K562 (cell line): ENCODE results near the gene RNF115. TPM values are rescaled to one million over a fixed set of nuclear protein-coding genes. Genes with fewer than 3 reads are reported as not detected.
A peak's percentile ranks its signal among the peaks of the same experiment; 100 is the strongest.

Experiments
- ATAC-seq: fragments of 200-7000 bp; cut with Tn5 transposase; 3 replicates; pipeline ENCODE4 v1.9.1; 2020; ENCODE audit warnings: moderate library complexity
- BruUV-seq: library from RNA; stranded (reverse); fragments of 400-500 nt; replicated peaks from 2 replicates; lab custom pipeline; 2021; lab: Mats Ljungman, UMichigan
- CTCF ChIA-PET: fragments of 300-600 bp; formaldehyde crosslinking; extraction: SDS; loops from one replicate; lab custom pipeline; 2021; ENCODE audit warnings: low intra/inter-chr PET ratio; lab: Yijun Ruan, JAX
- POLR2A ChIA-PET: fragments of 300-600, 350-650 bp; sonication (Branson Sonifier 250); formaldehyde crosslinking; extraction: SDS; loops from one replicate; lab custom pipeline; 2021; ENCODE audit warnings: antibody characterized with exemption, inconsistent platforms; lab: Yijun Ruan, JAX
- DNase-seq, 4 experiments: peaks; one replicate each; pipeline versions ENCODE4 v3.0.0 to v3.0.0-alpha.2; 2011 to 2018; ENCODE audit warnings: low spot score in 3 of 4, mixed read lengths in 3 of 4; ENCODE audit errors: extremely low read depth in 1 of 4
- FAIRE-seq: peaks from 2 replicates; lab custom pipeline; 2011; peaks lifted over from hg19 to GRCh38; lab: Jason Lieb, UNC
- H2AFZ ChIP-seq: 2 replicates; pipeline ENCODE4 v1.6.0; 2011; ENCODE audit warnings: low read depth, low read length, control low read depth, inconsistent platforms
- H3K27ac ChIP-seq: fragments of 200-600 bp; 3 replicates; pipeline ENCODE4 v1.8.0; 2011; ENCODE audit warnings: low read depth, mild to moderate bottlenecking, control low read depth, inconsistent platforms, low read length, moderate library complexity, mixed read lengths; ENCODE audit errors: extremely low read depth
- H3K27me3 ChIP-seq, 2 experiments: fragments of 300-600 bp in 1 of 2; 2 replicates in 1 of 2; 3 replicates in 1 of 2; pipeline versions ENCODE4 v1.6.0 to v1.8.0; 2011; ENCODE audit warnings: inconsistent platforms in 2 of 2, low read length in 2 of 2, mild to moderate bottlenecking in 1 of 2, mixed read lengths in 1 of 2, moderate library complexity in 1 of 2; ENCODE audit not compliant: control insufficient read depth in 2 of 2, insufficient read depth in 2 of 2
- H3K36me3 ChIP-seq: fragments of 300-600 bp; 3 replicates; pipeline ENCODE4 v1.8.0; 2011; ENCODE audit warnings: mild to moderate bottlenecking, low read length, inconsistent platforms; ENCODE audit not compliant: control insufficient read depth, insufficient read depth
- H3K4me1 ChIP-seq, 2 experiments: fragments of 200-600 bp in 1 of 2; replicated peaks in 1 of 2; 2 replicates in 1 of 2; 3 replicates in 1 of 2; pipeline versions ENCODE4 v1.5.1 to v1.8.0; 2011; ENCODE audit warnings: inconsistent platforms in 2 of 2, low read length in 2 of 2, mild to moderate bottlenecking in 1 of 2, mixed read lengths in 1 of 2, moderate library complexity in 1 of 2; ENCODE audit not compliant: control insufficient read depth in 2 of 2, insufficient read depth in 2 of 2
- H3K4me2 ChIP-seq: 2 replicates; pipeline ENCODE4 v1.6.1; 2011; ENCODE audit warnings: low read length, control low read depth, inconsistent platforms, mixed read lengths; ENCODE audit not compliant: insufficient read depth
- H3K4me3 ChIP-seq: fragments of 200-600 bp; sonication (generic), shearing (Covaris generic); 2 replicates; pipeline ENCODE4 v1.5.1; 2016; ENCODE audit warnings: control low read depth, inconsistent platforms
- H3K79me2 ChIP-seq: fragments of 200-600 bp; 3 replicates; pipeline ENCODE4 v1.8.0; 2011; ENCODE audit warnings: low read length, inconsistent platforms; ENCODE audit not compliant: control insufficient read depth, insufficient read depth
- H3K9ac ChIP-seq, 2 experiments: 2 replicates each; pipeline versions ENCODE4 v1.6.0 to v1.6.1; 2011; ENCODE audit warnings: low read depth in 2 of 2, low read length in 2 of 2, control low read depth in 1 of 2, inconsistent platforms in 1 of 2, mild to moderate bottlenecking in 1 of 2, mixed read lengths in 1 of 2; ENCODE audit not compliant: insufficient read depth in 1 of 2
- H3K9me1 ChIP-seq: one replicate; pipeline ENCODE4 v1.6.0; 2011; ENCODE audit warnings: inconsistent platforms, mild to moderate bottlenecking, low read length, moderate library complexity; ENCODE audit not compliant: control insufficient read depth, insufficient read depth
- H3K9me3 ChIP-seq: replicated peaks from 2 replicates; pipeline ENCODE4 v1.5.1; 2011; ENCODE audit warnings: low read depth, low read length, inconsistent platforms; ENCODE audit not compliant: control insufficient read depth, insufficient read depth
- H4K20me1 ChIP-seq: replicated peaks from 2 replicates; pipeline ENCODE4 v1.6.1; 2011; ENCODE audit warnings: low read length, inconsistent platforms, mixed read lengths; ENCODE audit not compliant: control insufficient read depth, insufficient read depth
- ATF3 ChIP-seq, 2 experiments: fragments of 450-650 bp in 1 of 2; sonication (generic) in 1 of 2; formaldehyde crosslinking in 1 of 2; IDR thresholded peaks in 1 of 2; conservative IDR thresholded peaks in 1 of 2; 2 replicates each; pipeline versions ENCODE4 v1.6.1 to v1.8.1; 2016 to 2023; ENCODE audit warnings: mild to moderate bottlenecking in 2 of 2, moderate library complexity in 2 of 2, inconsistent platforms in 1 of 2, missing genetic modification reagents in 1 of 2
- ATF7 ChIP-seq: fragments of 450-650 bp; IDR thresholded peaks from 2 replicates; pipeline ENCODE4 v1.7.1; 2014; ENCODE audit warnings: mild to moderate bottlenecking, moderate library complexity
- CEBPB ChIP-seq: fragments of 450-650 bp; IDR thresholded peaks from 2 replicates; pipeline ENCODE4 v1.6.1; 2016; ENCODE audit warnings: missing genetic modification characterization, missing compliant biosample characterization
- CREM ChIP-seq: IDR thresholded peaks from 2 replicates; pipeline ENCODE4 v1.6.1; 2014; ENCODE audit warnings: antibody characterized with exemption, low read depth
- GTF2F1 ChIP-seq: IDR thresholded peaks from 2 replicates; pipeline ENCODE4 v1.6.1; 2011; ENCODE audit warnings: low read depth, low read length, improper control_type of control experiment
- HDAC1 ChIP-seq, 2 experiments: fragments of 450-650 bp; IDR thresholded peaks; 2 replicates each; pipeline ENCODE4 v1.6.1; 2016 to 2017; ENCODE audit warnings: inconsistent platforms in 1 of 2, mild to moderate bottlenecking in 1 of 2, moderate library complexity in 1 of 2
- MEIS2 ChIP-seq: fragments of 450-650 bp; IDR thresholded peaks from 2 replicates; pipeline ENCODE4 v1.6.1; 2014; ENCODE audit warnings: mild to moderate bottlenecking; ENCODE audit not compliant: partially characterized antibody
- POLR2H ChIP-seq: IDR thresholded peaks from 2 replicates; pipeline ENCODE4 v1.6.1; 2016; ENCODE audit warnings: missing genetic modification characterization, low read depth, mild to moderate bottlenecking, control low read depth, missing compliant biosample characterization, moderate library complexity
- SAFB2 ChIP-seq: fragments of 200-400 bp; formaldehyde crosslinking; IDR thresholded peaks from 2 replicates; pipeline ENCODE4 v1.6.1; 2018; ENCODE audit warnings: borderline replicate concordance, low read length, low read depth, moderate library complexity; ENCODE audit not compliant: severe bottlenecking
- TBL1XR1 ChIP-seq, 2 experiments: IDR thresholded peaks; 2 replicates each; pipeline ENCODE4 v1.6.1; 2012; ENCODE audit warnings: improper control_type of control experiment in 2 of 2, low read length in 2 of 2, mild to moderate bottlenecking in 1 of 2
- USF1 ChIP-seq: sonication (generic); formaldehyde crosslinking; IDR thresholded peaks from 2 replicates; pipeline ENCODE4 v1.9.0; 2022; ENCODE audit warnings: mild to moderate bottlenecking, missing genetic modification reagents
- ZNF384 ChIP-seq: IDR thresholded peaks from 2 replicates; pipeline ENCODE4 v1.6.1; 2012; ENCODE audit warnings: low read depth, low read length, improper control_type of control experiment
- WGBS: fragments of 100-300 bp; shearing (Covaris generic); methylation state at CpG from one replicate; pipeline ENCODE4 v1.1.6; 2016; ENCODE audit warnings: low coverage, mixed read lengths; ENCODE audit not compliant: insufficient coverage; ENCODE audit errors: missing lambda C conversion rate; 5-methylcytosine and 5-hydroxymethylcytosine counted together
- in situ Hi-C: fragments of 300-500 bp; cut with MboI; formaldehyde crosslinking; loops from 4 replicates; pipeline ENCODE4 v1.15.0; 2018; ENCODE audit warnings: inconsistent platforms, mixed read lengths
- intact Hi-C: fragments of 100-400 bp; cut with micrococcal nuclease; formaldehyde crosslinking; loops from 2 replicates; pipeline ENCODE4 v1.14.2; 2022
- polyA plus RNA-seq, 8 experiments: library from polyadenylated mRNA; depleted of rRNA in 4 of 8; stranded (reverse) in 5 of 8; unstranded in 3 of 8; fragments of >200 nt; fragmentation: Nextera tagmentation in 2 of 8; fragmentation: Illumina TruSeq in 1 of 8; extraction: Ambion mirVana in 2 of 8; extraction: Trizol in 1 of 8; gene quantifications; 2 replicates each; pipeline versions ENCODE4 v1.2.1 to v1.2.3, GENCODE V29; 2011 to 2014; ENCODE audit warnings: inconsistent platforms in 1 of 8, missing spikeins in 1 of 8
- total RNA-seq, 7 experiments: library from RNA; depleted of rRNA in 6 of 7; stranded (reverse); fragments of >200 nt in 6 of 7; fragmentation: Illumina TruSeq in 2 of 7; extraction: Trizol in 2 of 7; gene quantifications; 2 replicates each; pipeline versions ENCODE4 v1.2.1 to v1.2.3, GENCODE V29; 2011 to 2021; ENCODE audit warnings: low replicate concordance in 1 of 7
- TF ChIP-seq, protein P1 (sequence below), 2 experiments: IDR thresholded peaks in 1 of 2; conservative IDR thresholded peaks in 1 of 2; 2 replicates each; pipeline ENCODE4 v1.6.1; 2016; ENCODE audit warnings: low read depth in 2 of 2, mild to moderate bottlenecking in 1 of 2, missing compliant biosample characterization in 1 of 2, missing genetic modification characterization in 1 of 2, moderate library complexity in 1 of 2
- TF ChIP-seq, protein P2 (sequence below): sonication (generic); formaldehyde crosslinking; IDR thresholded peaks from 2 replicates; pipeline ENCODE4 v1.8.1; 2022; ENCODE audit warnings: missing genetic modification reagents

The RNF115 gene
- total and polyA plus RNA-seq, 9 of the 15 experiments (the other 6 are each of a cell fraction or from before 2014, with no cell fraction given), result 1.9 to 14.3 (median 9.5) TPM

- intact Hi-C loops, result no loop called here
- WGBS, result 15% methylated on average over 11 of the region's 11 CpGs
- Histone ChIP-seq H4K20me1 (no peaks in the 10 kb centered on the region), H3K9me3 (no peaks in the 10 kb centered on the region), H3K4me1 (peaks cover 3 to 7% of the 10 kb centered on the region in 2 experiments; a peak in 2 of 5 replicates), H3K9me1 (no peaks in the 10 kb centered on the region), H3K27me3 (no peaks in the 10 kb centered on the region), H3K9ac (no peak overlapping the region), H3K36me3 (no peaks in the 10 kb centered on the region), H2AFZ (no peak overlapping the region), H3K4me2 (no peak overlapping the region), H3K79me2 (no peaks in the 10 kb centered on the region), H3K27ac (no peak overlapping the region), H3K4me3 (no peak overlapping the region)
- FAIRE-seq, result no peak
- BruUV-seq, result no TSS peak
- ChIA-PET CTCF (no interaction called here), POLR2A (interaction anchor here (1.1 kb wide), 1 partner anchor 9 kb away, joined by 3 read pairs; no protein-coding TSS in a partner anchor)
- DNase-seq, result no peak
- peak; percentile 33; the same call in 1 of the 3 replicates for ATAC-seq
- in situ Hi-C loops, result no loop called here
- TF ChIP-seq USF1 (CRISPR knock-in tag) (no peak), HDAC1 (IDR thresholded peaks at IDR 0.05) (no peak), TBL1XR1 (IDR thresholded peaks at IDR 0.05; ENCODE audit: low read length in 2 of 2) (no peak), CREM (no peak), ZNF384 (peak; percentile 33; the same call in 1 of the 2 replicates), SAFB2 (no peak), ATF7 (peak; percentile 52), MEIS2 (peak; percentile 79), ATF3 (IDR thresholded peaks at IDR 0.05) (peak; percentile 91), ATF3 (CRISPR knock-in tag; conservative IDR thresholded peaks at IDR 0.05) (no peak), CEBPB (peak; percentile 95), POLR2H (tag) (no peak), GTF2F1 (no peak)
- TF ChIP-seq, protein P1, sequence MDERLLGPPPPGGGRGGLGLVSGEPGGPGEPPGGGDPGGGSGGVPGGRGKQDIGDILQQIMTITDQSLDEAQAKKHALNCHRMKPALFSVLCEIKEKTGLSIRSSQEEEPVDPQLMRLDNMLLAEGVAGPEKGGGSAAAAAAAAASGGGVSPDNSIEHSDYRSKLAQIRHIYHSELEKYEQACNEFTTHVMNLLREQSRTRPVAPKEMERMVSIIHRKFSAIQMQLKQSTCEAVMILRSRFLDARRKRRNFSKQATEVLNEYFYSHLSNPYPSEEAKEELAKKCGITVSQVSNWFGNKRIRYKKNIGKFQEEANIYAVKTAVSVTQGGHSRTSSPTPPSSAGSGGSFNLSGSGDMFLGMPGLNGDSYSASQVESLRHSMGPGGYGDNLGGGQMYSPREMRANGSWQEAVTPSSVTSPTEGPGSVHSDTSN (CRISPR knock-in tag; IDR thresholded peaks at IDR 0.05; ENCODE audit: low read depth), result no peak
- TF ChIP-seq, protein P1 (tag; conservative IDR thresholded peaks at IDR 0.05; ENCODE audit: low read depth), result peak; percentile 82
- TF ChIP-seq, protein P2, sequence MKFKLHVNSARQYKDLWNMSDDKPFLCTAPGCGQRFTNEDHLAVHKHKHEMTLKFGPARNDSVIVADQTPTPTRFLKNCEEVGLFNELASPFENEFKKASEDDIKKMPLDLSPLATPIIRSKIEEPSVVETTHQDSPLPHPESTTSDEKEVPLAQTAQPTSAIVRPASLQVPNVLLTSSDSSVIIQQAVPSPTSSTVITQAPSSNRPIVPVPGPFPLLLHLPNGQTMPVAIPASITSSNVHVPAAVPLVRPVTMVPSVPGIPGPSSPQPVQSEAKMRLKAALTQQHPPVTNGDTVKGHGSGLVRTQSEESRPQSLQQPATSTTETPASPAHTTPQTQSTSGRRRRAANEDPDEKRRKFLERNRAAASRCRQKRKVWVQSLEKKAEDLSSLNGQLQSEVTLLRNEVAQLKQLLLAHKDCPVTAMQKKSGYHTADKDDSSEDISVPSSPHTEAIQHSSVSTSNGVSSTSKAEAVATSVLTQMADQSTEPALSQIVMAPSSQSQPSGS (CRISPR knock-in tag), result no peak
These were observed 131.0 kb downstream of the RNF115 start for GRCh38 chr1:145692785-145693443.
